Limb (tissue), 2 donors: ENCODE measurements around the gene CYP27B1.
"Not testable (repeated sequence)": the region's sequence is repeated elsewhere in the genome, so short reads cannot be mapped to it uniquely, and the experiment has no call there.

Experiments used
- DNase-seq, 2 donors: peaks; one replicate each; pipeline ENCODE4 v3.0.0-alpha.2; 2016; ENCODE audit errors: extremely low spot score in 2 of 2

CYP27B1 gene

DNA sequence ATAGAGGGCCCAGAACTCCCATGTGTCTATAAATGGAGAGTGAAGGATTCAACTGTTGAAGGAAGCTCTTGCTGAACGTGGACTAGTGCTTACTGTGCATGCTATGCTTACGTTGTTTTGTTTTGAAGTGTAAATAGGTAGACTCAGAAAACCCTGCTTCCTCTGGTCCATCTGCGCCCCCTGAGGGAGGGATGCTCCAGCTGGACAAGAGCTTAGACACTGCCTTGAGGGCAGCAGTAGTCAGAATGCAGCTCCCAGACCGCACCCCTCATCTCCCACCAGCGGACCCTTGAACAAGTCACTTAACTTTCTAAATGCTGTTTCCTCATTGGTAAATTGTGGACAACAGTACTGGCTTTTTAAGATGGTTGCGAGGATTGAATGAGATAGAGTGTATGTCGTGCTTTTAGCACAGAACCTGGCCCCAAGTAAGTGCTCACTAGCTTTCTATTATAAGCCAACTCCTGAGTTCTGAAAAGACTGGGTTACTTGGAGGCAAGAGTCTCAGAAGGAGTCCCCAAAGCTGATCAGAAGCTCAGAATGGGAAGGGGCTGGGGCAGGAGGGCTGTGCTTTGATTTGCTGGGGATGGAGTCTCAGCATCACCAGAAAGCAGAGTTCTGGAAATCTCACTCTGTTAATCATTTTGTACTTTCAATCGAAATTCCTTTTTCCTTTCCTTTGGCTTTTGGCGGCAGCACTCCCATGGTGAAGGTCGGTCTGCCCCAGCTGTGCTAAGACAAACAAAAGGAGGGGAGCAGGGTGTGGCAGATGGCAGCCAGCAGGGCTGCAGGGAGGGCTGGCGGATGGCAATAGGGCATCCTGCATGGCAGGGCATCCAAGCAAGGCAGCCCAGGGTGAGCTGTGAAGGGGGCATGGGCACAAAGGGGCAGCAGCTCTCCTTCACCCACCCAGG lies 43.9 kb downstream of the CYP27B1 start:
- DNase-seq = no peak

- DNase-seq = not testable (repeated sequence)
These were observed 44.9 kb downstream of the CYP27B1 start for GRCh38 chr12:57721846-57722608.

GRCh38 chr12:57720606-57721595 lies 46.0 kb downstream of the CYP27B1 start:
- DNase-seq = no peak

GRCh38 chr12:57719777-57720605 lies 46.9 kb downstream of the CYP27B1 start:
- no peak for DNase-seq

DNA sequence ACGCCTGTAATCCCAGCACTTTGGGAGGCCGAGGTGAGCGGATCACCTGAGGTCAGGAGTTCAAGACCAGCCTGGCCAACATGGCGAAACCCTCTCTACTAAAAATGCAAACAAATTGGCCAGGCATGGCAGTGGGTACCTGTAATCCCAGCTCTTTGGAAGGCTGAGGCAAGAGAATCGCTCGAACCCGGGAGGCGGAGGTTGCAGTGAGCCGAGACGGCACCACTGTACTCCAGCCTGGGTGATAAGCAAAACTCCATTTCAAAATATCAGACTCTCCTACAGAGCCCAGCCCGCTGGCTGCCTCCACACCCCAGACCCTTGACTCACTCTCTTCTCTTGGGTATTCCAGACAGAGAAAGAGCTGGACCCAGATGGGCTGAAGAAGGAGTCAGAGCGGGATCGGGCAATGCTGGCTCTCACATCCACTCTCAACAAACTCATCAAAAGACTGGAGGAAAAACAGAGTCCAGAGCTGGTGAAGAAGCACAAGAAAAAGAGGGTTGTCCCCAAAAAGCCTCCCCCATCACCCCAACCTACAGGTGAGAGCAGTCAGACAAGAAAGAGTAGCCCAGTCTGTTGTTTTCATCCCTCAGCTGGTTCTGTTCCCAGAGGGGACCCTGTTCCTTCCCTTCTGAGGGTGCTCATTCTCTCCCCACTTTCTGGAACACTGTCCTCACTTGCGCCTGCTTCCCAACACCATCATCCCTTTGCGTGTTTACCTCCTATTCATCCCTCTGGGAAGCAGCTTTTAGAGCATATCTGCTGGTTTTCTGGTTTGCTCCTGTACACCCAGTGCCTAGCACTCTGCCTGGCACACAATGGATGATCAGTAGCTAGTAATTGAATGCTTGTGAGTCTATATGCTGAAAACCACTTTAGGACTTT lies 48.0 kb downstream of the CYP27B1 start:
- DNase-seq = no peak

- DNase-seq = no peak
These were observed 48.8 kb downstream of the CYP27B1 start for GRCh38 chr12:57717846-57718640.

- DNase-seq = no peak
These were observed 49.7 kb downstream of the CYP27B1 start for GRCh38 chr12:57717131-57717530.

- DNase-seq = no peak
These were observed 50.6 kb downstream of the CYP27B1 start for GRCh38 chr12:57716305-57716704.

DNA sequence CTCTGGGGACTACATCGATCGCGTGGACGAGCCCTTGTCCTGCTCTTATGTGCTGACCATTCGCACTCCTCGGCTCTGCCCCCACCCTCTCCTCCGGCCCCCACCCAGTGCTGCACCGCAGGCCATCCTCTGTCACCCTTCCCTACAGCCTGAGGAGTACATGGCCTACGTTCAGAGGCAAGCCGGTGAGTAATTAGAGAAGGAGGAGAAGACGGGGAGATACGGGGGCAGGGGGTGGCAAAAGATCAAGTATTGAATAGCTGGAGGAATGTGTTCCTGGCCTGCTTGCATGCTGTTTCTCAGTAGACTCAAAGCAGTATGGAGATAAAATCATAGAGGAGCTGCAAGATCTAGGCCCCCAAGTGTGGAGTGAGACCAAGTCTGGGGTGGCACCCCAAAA lies 51.1 kb downstream of the CYP27B1 start:
- DNase-seq = no peak

DNA sequence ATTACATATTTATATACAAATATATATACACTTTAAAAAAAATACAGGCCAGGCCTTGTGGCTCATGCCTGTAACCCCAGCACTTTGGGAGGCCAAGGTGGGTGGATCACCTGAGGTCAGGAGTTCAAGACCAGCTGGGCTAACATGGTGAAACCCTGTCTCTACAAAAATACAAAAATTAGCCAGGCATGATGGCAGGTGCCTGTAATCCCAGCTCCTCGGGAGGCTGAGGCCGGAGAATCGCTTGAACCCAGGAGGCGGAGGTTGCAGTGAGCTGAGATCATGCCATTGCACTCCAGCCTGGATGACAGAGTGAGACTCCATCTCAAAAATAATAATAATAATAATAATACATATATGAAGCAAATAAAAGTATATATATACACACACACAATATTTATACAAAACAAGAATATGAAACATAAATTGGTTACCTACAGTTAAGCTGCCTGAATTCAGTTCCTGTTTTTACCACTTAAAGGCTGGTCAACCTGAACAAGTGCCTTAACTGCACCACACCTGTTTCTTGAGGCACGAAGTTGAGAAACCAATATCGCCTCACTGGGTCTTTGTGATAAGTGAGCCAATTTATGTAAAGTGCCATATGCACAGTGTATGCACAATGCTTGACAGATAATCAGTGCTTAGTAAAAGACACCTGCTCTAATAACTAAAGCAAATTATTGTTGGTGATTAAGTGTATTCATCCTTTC lies 51.7 kb downstream of the CYP27B1 start:
- DNase-seq = not testable (repeated sequence)

- no peak for DNase-seq
These were observed 53.7 kb downstream of the CYP27B1 start for GRCh38 chr12:57713209-57713608.

- no peak for DNase-seq
These were observed 54.2 kb downstream of the CYP27B1 start for GRCh38 chr12:57712701-57713100.
